Cardiac fibroblast (primary cell): ENCODE results near the gene IMMP1L.

ENCODE experiments used
- DNase-seq, 2 donors: peaks; one replicate each; pipeline versions ENCODE4 v3.0.0 to v3.0.0-alpha.2; 2010; ENCODE audit warnings: low read depth in 2 of 2
- H3K4me3 ChIP-seq, 2 donors: replicated peaks in 1 of 2; 1 replicate in 1 of 2; 2 replicates in 1 of 2; pipeline ENCODE4 v1.5.1; 2011; ENCODE audit warnings: low read depth in 2 of 2, low read length in 2 of 2, mild to moderate bottlenecking in 2 of 2, moderate library complexity in 1 of 2
- TF ChIP-seq, protein P1 (sequence below): IDR thresholded peaks from one replicate; pipeline ENCODE4 v1.5.1; 2011; ENCODE audit warnings: low read depth, mild to moderate bottlenecking, low read length, inconsistent platforms

IMMP1L gene

DNA sequence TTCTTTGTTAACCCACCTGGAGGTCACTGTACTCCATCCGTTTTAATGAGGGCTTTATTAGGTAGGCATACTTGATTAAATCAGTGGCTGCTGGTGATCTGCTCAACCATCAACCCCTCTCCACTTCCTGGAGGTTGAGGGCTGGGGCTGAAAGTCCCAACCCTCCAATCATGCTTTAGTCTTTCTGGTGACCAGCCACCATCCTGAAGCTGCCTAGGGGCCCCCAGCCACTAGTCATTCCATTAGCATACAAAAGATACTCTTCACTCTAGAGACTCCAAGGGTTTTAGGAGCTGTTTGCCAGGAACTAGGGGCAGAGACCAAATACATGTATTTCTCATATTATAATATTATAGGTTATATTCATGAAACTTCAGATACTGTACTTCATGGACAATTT, 126.3 kb downstream of the IMMP1L start:
- DNase-seq: no peak
- H3K4me3 ChIP-seq: no peak overlapping the region
- TF ChIP-seq, protein P1, sequence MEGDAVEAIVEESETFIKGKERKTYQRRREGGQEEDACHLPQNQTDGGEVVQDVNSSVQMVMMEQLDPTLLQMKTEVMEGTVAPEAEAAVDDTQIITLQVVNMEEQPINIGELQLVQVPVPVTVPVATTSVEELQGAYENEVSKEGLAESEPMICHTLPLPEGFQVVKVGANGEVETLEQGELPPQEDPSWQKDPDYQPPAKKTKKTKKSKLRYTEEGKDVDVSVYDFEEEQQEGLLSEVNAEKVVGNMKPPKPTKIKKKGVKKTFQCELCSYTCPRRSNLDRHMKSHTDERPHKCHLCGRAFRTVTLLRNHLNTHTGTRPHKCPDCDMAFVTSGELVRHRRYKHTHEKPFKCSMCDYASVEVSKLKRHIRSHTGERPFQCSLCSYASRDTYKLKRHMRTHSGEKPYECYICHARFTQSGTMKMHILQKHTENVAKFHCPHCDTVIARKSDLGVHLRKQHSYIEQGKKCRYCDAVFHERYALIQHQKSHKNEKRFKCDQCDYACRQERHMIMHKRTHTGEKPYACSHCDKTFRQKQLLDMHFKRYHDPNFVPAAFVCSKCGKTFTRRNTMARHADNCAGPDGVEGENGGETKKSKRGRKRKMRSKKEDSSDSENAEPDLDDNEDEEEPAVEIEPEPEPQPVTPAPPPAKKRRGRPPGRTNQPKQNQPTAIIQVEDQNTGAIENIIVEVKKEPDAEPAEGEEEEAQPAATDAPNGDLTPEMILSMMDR: no peak
